RWPE2 (cell line): Measurements from ENCODE around the gene IL1RN.

Source experiments
- ATAC-seq: fragments of 200-7000 bp; cut with Tn5 transposase; 3 replicates; pipeline ENCODE4 v1.9.1; 2021; ENCODE audit warnings: low read depth
- DNase-seq: peaks from one replicate; pipeline ENCODE4 v3.0.0-alpha.2; 2020; ENCODE audit warnings: low spot score
- H3K27ac ChIP-seq: fragments of 450-650 bp; 2 replicates; pipeline ENCODE4 v1.5.1; 2017; ENCODE audit warnings: mild to moderate bottlenecking; ENCODE audit not compliant: poor library complexity, severe bottlenecking
- H3K27me3 ChIP-seq: fragments of 250-450 bp; sonication (Bioruptor Pico); 2 replicates; pipeline ENCODE4 v1.5.1; 2021; ENCODE audit warnings: mild to moderate bottlenecking, moderate library complexity; ENCODE audit not compliant: insufficient read depth, poor library complexity, severe bottlenecking
- H3K36me3 ChIP-seq: fragments of 250-450 bp; sonication (Bioruptor Pico); 2 replicates; pipeline ENCODE4 v1.5.1; 2020; ENCODE audit warnings: low read depth, mild to moderate bottlenecking, moderate library complexity
- H3K4me1 ChIP-seq: fragments of 250-450 bp; sonication (Bioruptor Pico); 2 replicates; pipeline ENCODE4 v1.5.1; 2021; ENCODE audit warnings: mild to moderate bottlenecking, moderate library complexity; ENCODE audit not compliant: insufficient read depth, poor library complexity, severe bottlenecking
- H3K4me3 ChIP-seq: fragments of 250-450 bp; sonication (Bioruptor Pico); 2 replicates; pipeline ENCODE4 v1.5.1; 2021; ENCODE audit warnings: mild to moderate bottlenecking, moderate library complexity; ENCODE audit not compliant: severe bottlenecking
- H3K9me3 ChIP-seq: fragments of 250-450 bp; sonication (Bioruptor Pico); 2 replicates; pipeline ENCODE4 v1.5.1; 2021; ENCODE audit warnings: mild to moderate bottlenecking, moderate library complexity; ENCODE audit not compliant: severe bottlenecking
- CTCF ChIP-seq: fragments of 450-650 bp; IDR thresholded peaks from one replicate; pipeline ENCODE4 v1.5.1; 2017; ENCODE audit warnings: mild to moderate bottlenecking, moderate library complexity; ENCODE audit not compliant: poor library complexity, severe bottlenecking

Gene IL1RN

DNA sequence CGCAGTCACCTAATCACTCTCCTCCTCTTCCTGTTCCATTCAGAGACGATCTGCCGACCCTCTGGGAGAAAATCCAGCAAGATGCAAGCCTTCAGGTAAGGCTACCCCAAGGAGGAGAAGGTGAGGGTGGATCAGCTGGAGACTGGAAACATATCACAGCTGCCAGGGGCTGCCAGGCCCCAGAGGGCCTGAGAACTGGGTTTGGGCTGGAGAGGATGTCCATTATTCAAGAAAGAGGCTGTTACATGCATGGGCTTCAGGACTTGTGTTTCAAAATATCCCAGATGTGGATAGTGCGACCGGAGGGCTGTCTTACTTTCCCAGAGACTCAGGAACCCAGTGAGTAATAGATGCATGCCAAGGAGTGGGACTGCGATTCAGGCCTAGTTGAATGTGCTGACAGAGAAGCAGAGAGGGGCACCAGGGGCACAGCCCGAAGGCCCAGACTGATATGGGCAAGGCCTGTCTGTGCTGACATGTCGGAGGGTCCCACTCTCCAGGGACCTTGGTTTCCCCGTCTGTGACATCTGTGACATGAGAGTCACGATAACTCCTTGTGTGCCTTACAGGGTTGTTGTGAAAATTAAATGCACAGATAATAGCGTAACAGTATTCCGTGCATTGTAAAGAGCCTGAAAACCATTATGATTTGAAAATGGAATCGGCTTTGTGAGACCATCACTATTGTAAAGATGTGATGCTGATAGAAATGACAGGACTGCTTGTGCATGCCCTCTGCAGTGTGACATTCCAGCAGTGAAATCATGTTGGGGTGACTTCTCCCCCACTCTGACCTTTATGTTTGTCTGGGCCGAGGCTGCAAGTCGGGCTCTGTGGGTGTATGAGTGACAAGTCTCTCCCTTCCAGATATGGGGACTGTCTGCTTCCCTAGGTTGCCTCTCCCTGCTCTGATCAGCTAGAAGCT, 510 bp downstream of the IL1RN start:
- Histone ChIP-seq H3K36me3 (no peaks in the 10 kb centered on the region), H3K27ac (no peak overlapping the region), H3K9me3 (no peaks in the 10 kb centered on the region), H3K27me3 (no peaks in the 10 kb centered on the region), H3K4me3 (no peak overlapping the region), H3K4me1 (peaks cover 7% of the 10 kb centered on the region)
- DNase-seq (no peak), ATAC-seq (no peak)
- no peak for TF ChIP-seq CTCF

DNA sequence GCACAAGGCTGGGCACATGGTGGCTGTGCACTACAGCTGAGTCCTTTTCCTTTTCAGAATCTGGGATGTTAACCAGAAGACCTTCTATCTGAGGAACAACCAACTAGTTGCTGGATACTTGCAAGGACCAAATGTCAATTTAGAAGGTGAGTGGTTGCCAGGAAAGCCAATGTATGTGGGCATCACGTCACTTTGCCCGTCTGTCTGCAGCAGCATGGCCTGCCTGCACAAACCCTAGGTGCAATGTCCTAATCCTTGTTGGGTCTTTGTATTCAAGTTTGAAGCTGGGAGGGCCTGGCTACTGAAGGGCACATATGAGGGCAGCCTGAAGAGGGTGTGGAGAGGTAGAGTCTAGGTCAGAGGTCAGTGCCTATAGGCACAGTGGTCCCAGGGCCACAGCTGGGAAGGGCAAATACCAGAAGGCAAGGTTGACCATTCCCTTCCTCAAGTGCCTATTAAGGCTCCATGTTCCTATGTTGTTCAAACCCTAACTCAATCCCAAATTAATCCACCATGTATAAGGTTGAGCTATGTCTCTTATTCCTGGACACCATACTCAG, 2.2 kb downstream of the IL1RN start:
- no peaks in the 10 kb centered on the region for H3K9me3 ChIP-seq
- no peaks in the 10 kb centered on the region for H3K27me3 ChIP-seq
- no peak for TF ChIP-seq CTCF
- no peaks in the 10 kb centered on the region for H3K36me3 ChIP-seq
- H3K27ac ChIP-seq, result no peak overlapping the region
- peaks cover 9% of the 10 kb centered on the region for H3K4me1 ChIP-seq
- DNase-seq (no peak), ATAC-seq (no peak)
- H3K4me3 ChIP-seq, result no peak overlapping the region

DNA sequence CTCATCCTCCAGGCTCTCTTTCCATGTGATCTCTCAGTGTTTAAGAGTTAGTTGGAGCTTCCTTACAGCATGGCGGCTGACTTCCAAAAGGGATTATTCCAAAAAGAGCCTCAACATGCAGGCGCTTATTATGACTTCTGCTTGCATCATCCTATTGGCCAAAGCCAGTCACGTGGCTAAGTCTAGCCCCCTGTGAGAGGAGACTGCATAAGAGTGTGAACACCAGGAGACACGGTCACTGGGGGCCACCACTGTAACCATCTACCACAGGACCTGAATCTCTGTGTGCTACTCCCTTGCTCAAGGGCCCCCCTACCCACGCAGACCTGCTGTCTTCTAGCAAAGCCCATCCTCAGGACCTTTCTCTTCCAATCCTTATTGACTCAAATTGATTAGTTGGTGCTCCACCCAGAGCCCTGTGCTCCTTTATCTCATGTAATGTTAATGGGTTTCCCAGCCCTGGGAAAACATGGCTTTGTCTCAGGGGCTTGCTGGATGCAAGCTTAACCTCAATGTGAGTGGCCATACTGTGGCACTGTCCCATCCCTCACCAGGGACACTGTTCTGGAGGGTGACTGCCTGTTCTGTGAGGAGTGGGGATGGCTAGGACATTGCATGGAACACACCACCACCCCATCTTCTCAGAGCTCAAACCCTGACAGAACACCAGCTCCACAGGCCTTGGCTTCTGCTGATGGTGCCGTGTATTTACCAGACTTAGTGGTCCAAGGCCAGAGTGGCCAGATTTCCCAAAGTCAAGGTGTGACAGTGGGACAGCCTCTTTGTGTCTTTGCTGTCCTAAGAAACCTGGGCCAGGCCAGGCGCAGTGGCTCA, 4.2 kb downstream of the IL1RN start:
- DNase-seq (no peak), ATAC-seq (no peak)
- Histone ChIP-seq H3K9me3 (no peaks in the 10 kb centered on the region), H3K4me3 (no peak overlapping the region), H3K4me1 (peaks cover 6% of the 10 kb centered on the region), H3K27ac (no peak overlapping the region), H3K36me3 (no peaks in the 10 kb centered on the region), H3K27me3 (no peaks in the 10 kb centered on the region)
- no peak for TF ChIP-seq CTCF

DNA sequence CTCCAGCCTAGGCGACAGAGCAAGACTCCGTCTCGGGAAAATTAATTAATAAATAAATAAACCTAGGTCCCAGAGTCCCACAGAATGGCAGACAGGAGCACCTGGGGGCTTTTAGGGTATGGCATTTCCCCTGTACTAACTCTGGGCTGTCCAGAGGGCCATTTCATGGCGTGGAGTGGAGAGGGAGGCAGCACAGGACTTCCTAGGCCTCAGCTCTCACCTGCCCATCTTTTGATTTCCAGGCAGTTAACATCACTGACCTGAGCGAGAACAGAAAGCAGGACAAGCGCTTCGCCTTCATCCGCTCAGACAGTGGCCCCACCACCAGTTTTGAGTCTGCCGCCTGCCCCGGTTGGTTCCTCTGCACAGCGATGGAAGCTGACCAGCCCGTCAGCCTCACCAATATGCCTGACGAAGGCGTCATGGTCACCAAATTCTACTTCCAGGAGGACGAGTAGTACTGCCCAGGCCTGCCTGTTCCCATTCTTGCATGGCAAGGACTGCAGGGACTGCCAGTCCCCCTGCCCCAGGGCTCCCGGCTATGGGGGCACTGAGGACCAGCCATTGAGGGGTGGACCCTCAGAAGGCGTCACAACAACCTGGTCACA, 5.1 kb downstream of the IL1RN start:
- H3K36me3 ChIP-seq, result no peaks in the 10 kb centered on the region
- no peaks in the 10 kb centered on the region for H3K27me3 ChIP-seq
- DNase-seq, result no peak
- ATAC-seq, result no peak
- no peak overlapping the region for H3K27ac ChIP-seq
- H3K4me3 ChIP-seq, result no peak overlapping the region
- H3K4me1 ChIP-seq, result peaks cover 6% of the 10 kb centered on the region
- no peak for TF ChIP-seq CTCF
- H3K9me3 ChIP-seq, result no peaks in the 10 kb centered on the region
